ENCODE measurements around the gene C10orf71. TPM values are rescaled to one million over a fixed set of nuclear protein-coding genes. Genes with fewer than 3 reads are reported as not detected.

The C10orf71 gene
- total and polyA plus RNA-seq, 2 donors from 2014 or later: 0.28 TPM; not detected in 1

DNA sequence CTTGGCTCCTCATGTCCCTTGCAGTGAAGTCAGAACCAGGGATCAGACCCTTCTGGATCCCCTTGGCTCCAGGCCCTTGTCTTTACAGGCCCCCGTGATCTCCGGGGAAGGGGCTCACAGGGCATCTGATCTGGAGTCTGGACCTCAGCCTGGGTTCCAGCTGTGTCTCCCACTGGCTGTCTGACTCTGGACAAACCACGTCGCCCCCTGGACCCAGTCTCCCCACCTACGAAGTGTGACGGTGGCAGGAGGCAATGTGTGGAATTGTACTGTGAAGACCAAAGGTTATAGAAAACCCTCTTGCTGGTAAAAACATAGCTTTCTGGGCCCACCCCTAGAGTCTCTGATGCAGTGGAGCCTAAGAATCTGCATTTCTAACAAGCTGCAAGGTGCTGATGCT, 15.5 kb upstream of the C10orf71 start:
- H3K27me3 ChIP-seq (ENCODE audit: control insufficient read depth, insufficient read depth, low read length): no peaks in the 10 kb centered on the region
- TF ChIP-seq, protein P1, sequence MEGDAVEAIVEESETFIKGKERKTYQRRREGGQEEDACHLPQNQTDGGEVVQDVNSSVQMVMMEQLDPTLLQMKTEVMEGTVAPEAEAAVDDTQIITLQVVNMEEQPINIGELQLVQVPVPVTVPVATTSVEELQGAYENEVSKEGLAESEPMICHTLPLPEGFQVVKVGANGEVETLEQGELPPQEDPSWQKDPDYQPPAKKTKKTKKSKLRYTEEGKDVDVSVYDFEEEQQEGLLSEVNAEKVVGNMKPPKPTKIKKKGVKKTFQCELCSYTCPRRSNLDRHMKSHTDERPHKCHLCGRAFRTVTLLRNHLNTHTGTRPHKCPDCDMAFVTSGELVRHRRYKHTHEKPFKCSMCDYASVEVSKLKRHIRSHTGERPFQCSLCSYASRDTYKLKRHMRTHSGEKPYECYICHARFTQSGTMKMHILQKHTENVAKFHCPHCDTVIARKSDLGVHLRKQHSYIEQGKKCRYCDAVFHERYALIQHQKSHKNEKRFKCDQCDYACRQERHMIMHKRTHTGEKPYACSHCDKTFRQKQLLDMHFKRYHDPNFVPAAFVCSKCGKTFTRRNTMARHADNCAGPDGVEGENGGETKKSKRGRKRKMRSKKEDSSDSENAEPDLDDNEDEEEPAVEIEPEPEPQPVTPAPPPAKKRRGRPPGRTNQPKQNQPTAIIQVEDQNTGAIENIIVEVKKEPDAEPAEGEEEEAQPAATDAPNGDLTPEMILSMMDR (IDR thresholded peaks at IDR 0.05; ENCODE audit: borderline replicate concordance, extremely low read depth, insufficient read depth): no peak
- no peak overlapping the region for H3K4me3 ChIP-seq (ENCODE audit: low read length in 3 of 3)
- DNase-seq: peak in 1 of 5 donors; percentile 23
- H3K9ac ChIP-seq (ENCODE audit: low read length in 3 of 3): no peak overlapping the region
- FAIRE-seq: no peak
- intact Hi-C loops (cut with DNase I): no loop called here
- H3K36me3 ChIP-seq (ENCODE audit: control insufficient read depth in 2 of 3, insufficient read depth in 3 of 3, low read length in 3 of 3): no peaks in the 10 kb centered on the region
- H3K9me3 ChIP-seq (ENCODE audit: control insufficient read depth in 2 of 3, insufficient read depth in 1 of 3, low read length in 3 of 3): no peaks in the 10 kb centered on the region
- no peak overlapping the region for H3K27ac ChIP-seq (ENCODE audit: low read depth in 2 of 2, low read length in 2 of 2)
- no peaks in the 10 kb centered on the region for H3K4me1 ChIP-seq (ENCODE audit: control insufficient read depth in 2 of 3, insufficient read depth in 2 of 3, low read depth in 1 of 3, low read length in 3 of 3)

DNA sequence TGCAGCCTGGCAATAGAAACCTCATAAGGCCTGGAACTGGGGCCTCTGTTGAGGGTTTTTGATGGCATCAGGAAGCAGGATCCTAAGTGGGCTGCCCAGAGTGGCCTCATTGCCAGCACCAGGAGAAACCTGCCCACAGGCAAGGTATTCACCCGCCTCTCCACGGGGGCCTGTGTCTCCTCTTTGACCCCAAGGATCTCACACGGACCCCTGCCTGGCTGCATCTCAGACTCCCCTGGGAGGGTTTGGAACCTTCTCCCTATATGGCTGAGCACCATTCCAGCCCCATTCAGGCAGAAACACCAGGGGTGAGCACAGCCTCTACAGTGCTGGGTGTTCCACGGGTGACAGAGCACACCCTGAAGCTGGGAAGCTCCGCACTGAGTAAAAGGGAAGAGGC, 14.6 kb upstream of the C10orf71 start:
- no peak for FAIRE-seq

DNA sequence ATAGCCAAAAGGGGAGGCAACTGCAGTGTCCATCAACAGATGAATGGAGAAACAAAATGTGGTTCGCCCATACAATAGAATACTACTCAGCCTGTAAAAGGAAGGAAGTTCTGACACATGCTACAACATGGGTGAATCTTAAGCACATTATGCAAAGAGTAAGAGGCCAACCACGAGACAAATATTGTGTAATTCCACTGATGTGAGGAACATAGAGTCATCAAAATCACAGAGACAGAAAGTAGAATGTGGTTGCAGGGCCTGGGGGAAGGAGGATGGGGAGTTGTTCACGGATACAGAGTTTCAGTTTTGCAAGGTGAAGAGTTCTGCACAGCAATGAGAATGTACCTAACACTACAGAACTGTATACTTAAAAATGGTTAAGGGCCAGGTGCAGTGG, 13.7 kb upstream of the C10orf71 start:
- Histone ChIP-seq H3K9ac (ENCODE audit: low read length in 3 of 3) (no peak overlapping the region), H3K27me3 (ENCODE audit: control insufficient read depth, insufficient read depth, low read length) (no peaks in the 10 kb centered on the region), H3K4me1 (ENCODE audit: control insufficient read depth in 2 of 3, insufficient read depth in 2 of 3, low read depth in 1 of 3, low read length in 3 of 3) (no peaks in the 10 kb centered on the region), H3K9me3 (ENCODE audit: control insufficient read depth in 2 of 3, insufficient read depth in 1 of 3, low read length in 3 of 3) (no peaks in the 10 kb centered on the region), H3K4me3 (ENCODE audit: low read length in 3 of 3) (no peak overlapping the region), H3K36me3 (ENCODE audit: control insufficient read depth in 2 of 3, insufficient read depth in 3 of 3, low read length in 3 of 3) (no peaks in the 10 kb centered on the region), H3K27ac (ENCODE audit: low read depth in 2 of 2, low read length in 2 of 2) (no peak overlapping the region)
- intact Hi-C loops (cut with DNase I): no loop called here
- peak in 1 of 5 donors; percentile 5 for DNase-seq
- TF ChIP-seq, protein P1 (IDR thresholded peaks at IDR 0.05; ENCODE audit: borderline replicate concordance, extremely low read depth, insufficient read depth): no peak
- FAIRE-seq: no peak

More for the DNA sequence above, 14.6 kb upstream of the C10orf71 start:
- H3K36me3 ChIP-seq (ENCODE audit: control insufficient read depth in 2 of 3, insufficient read depth in 3 of 3, low read length in 3 of 3): no peaks in the 10 kb centered on the region
- H3K27me3 ChIP-seq (ENCODE audit: control insufficient read depth, insufficient read depth, low read length): no peaks in the 10 kb centered on the region
- DNase-seq: peak in 1 of 5 donors; percentile 7
- H3K4me1 ChIP-seq (ENCODE audit: control insufficient read depth in 2 of 3, insufficient read depth in 2 of 3, low read depth in 1 of 3, low read length in 3 of 3): no peaks in the 10 kb centered on the region
- H3K9me3 ChIP-seq (ENCODE audit: control insufficient read depth in 2 of 3, insufficient read depth in 1 of 3, low read length in 3 of 3): no peaks in the 10 kb centered on the region
- intact Hi-C loops (cut with DNase I): no loop called here
- H3K27ac ChIP-seq (ENCODE audit: low read depth in 2 of 2, low read length in 2 of 2): no peak overlapping the region
- TF ChIP-seq, protein P1 (IDR thresholded peaks at IDR 0.05; ENCODE audit: borderline replicate concordance, extremely low read depth, insufficient read depth): no peak
- no peak overlapping the region for H3K4me3 ChIP-seq (ENCODE audit: low read length in 3 of 3)
- H3K9ac ChIP-seq (ENCODE audit: low read length in 3 of 3): no peak overlapping the region

DNA sequence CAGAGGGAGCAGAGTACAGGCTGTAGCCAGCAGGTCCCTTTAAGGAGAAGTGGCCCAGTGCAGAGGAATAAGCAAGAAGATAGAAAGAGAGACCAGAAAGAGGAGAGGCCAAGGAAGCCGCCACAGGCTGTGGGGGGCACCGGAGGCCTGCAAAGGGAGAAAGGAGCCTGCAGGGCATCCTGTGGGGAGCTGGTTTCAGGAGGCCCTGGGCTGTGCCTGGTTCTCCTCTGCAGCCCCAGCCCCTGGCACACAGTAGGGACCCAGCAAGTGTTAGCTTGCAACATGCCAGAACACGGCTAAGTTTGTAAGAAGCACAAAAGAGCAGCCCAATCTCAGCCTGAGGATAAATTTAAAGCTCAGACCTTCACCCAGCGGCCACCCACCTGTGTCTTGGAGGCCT, 12.3 kb upstream of the C10orf71 start:
- Histone ChIP-seq H3K27me3 (ENCODE audit: control insufficient read depth, insufficient read depth, low read length) (no peaks in the 10 kb centered on the region), H3K9me3 (ENCODE audit: control insufficient read depth in 2 of 3, insufficient read depth in 1 of 3, low read length in 3 of 3) (no peaks in the 10 kb centered on the region), H3K36me3 (ENCODE audit: control insufficient read depth in 2 of 3, insufficient read depth in 3 of 3, low read length in 3 of 3) (no peaks in the 10 kb centered on the region), H3K9ac (ENCODE audit: low read length in 3 of 3) (no peak overlapping the region), H3K27ac (ENCODE audit: low read depth in 2 of 2, low read length in 2 of 2) (no peak overlapping the region), H3K4me3 (ENCODE audit: low read length in 3 of 3) (no peak overlapping the region), H3K4me1 (ENCODE audit: control insufficient read depth in 2 of 3, insufficient read depth in 2 of 3, low read depth in 1 of 3, low read length in 3 of 3) (no peaks in the 10 kb centered on the region)
- intact Hi-C loops (cut with DNase I): no loop called here
- FAIRE-seq (no peak), DNase-seq (peak in 1 of 5 donors; percentile 15)
- TF ChIP-seq, protein P1 (IDR thresholded peaks at IDR 0.05; ENCODE audit: borderline replicate concordance, extremely low read depth, insufficient read depth): no peak
